K562 treated with DMSO at 1 percent for 4 hours (cell line): ENCODE data around the gene MAPRE2. TPM values are rescaled to one million over a fixed set of nuclear protein-coding genes. Genes with fewer than 3 reads are reported as not detected.

Experiments
- total RNA-seq: library from RNA; unstranded; fragments of 300-600 nt; gene quantifications from 2 replicates; pipeline ENCODE4 v1.2.3, GENCODE V29; 2022; ENCODE audit not compliant: insufficient read depth

The MAPRE2 gene
- total RNA-seq = 35.2 and 39.1 TPM in 2 replicates

DNA sequence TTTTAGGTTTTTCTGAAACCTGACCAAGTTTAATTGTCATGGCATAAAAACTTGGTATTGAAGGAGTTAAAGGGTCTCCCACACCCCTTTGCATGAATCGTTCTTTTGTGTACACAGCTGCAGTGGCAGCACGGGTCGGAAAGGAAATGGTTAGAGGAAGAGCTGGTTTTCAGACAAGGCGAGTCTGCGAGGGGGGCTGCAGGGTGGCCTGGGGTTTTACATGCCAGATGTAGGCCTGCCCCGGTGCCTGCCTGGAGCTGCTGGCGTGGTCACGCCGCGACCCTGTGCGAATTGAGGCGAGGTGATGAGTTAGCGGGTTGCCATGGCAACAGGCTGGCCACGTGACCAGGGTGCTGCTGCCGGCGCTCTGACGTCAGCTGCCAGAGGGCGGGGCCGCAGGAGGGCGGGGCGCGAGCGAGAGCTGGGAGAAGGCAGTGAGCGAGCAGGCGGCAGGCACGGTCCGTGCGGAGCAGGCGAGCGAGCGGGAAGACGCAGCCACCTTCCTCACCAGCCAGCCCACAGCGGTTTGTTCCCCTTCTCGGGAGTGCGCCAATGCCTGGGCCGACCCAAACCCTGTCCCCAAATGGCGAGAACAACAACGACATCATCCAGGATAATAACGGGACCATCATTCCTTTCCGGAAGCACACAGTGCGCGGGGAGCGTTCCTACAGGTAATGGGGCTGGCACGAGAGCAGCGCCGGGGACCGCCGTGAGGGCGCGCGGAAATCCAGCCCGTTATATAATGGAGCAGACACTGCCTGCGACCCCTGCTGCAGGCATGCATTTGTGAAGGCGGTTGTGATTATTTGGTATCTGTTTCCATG lies at the start of gene MAPRE2:
Gene MAPRE2, plus strand, starts transcription at position 426 of the 827 bp plus-strand sequence. Its CDS starts 127 bp downstream, at position 553.

Other genes starting within 250 kb of the MAPRE2 start
- gene ZNF397, start 199.6 kb downstream of the MAPRE2 start, total RNA-seq = 8.1 and 11.2 TPM in 2 replicates
- gene ZSCAN30, start 248.8 kb downstream of the MAPRE2 start, total RNA-seq = 6.7 and 8.1 TPM in 2 replicates